Astrocyte (in vitro differentiated cells and primary cell): ENCODE measurements around the gene ST6GALNAC1. TPM values are rescaled to one million over a fixed set of nuclear protein-coding genes. Genes with fewer than 3 reads are reported as not detected.

Experiments used
- DNase-seq: peaks from one replicate; pipeline ENCODE4 v3.0.0-alpha.2; 2010; ENCODE audit warnings: low read depth
- FAIRE-seq: peaks from 2 replicates; lab custom pipeline; 2011; peaks lifted over from hg19 to GRCh38; lab: Jason Lieb, UNC
- H2AFZ ChIP-seq: 2 replicates; pipeline ENCODE4 v1.6.0; 2012; ENCODE audit warnings: low read depth, low read length, inconsistent platforms
- H3K27ac ChIP-seq: 2 replicates; pipeline ENCODE4 v1.5.1; 2011; ENCODE audit warnings: low read depth, low read length, inconsistent platforms
- H3K27me3 ChIP-seq: 2 replicates; pipeline ENCODE4 v1.6.0; 2011; ENCODE audit warnings: low read length, inconsistent platforms; ENCODE audit not compliant: insufficient read depth
- H3K36me3 ChIP-seq: 2 replicates; pipeline ENCODE4 v1.5.1; 2011; ENCODE audit warnings: low read length, inconsistent platforms; ENCODE audit not compliant: insufficient read depth
- H3K4me1 ChIP-seq: 2 replicates; pipeline ENCODE4 v1.5.1; 2011; ENCODE audit warnings: low read length, inconsistent platforms; ENCODE audit not compliant: insufficient read depth
- H3K4me2 ChIP-seq: 2 replicates; pipeline ENCODE4 v1.6.0; 2012; ENCODE audit warnings: low read length, inconsistent platforms
- H3K4me3 ChIP-seq: 2 replicates; pipeline ENCODE4 v1.5.1; 2011; ENCODE audit warnings: low read depth, mild to moderate bottlenecking, low read length, inconsistent platforms; ENCODE audit not compliant: insufficient read depth
- H3K79me2 ChIP-seq: 2 replicates; pipeline ENCODE4 v1.6.0; 2012; ENCODE audit warnings: mild to moderate bottlenecking, low read length, inconsistent platforms; ENCODE audit not compliant: insufficient read depth
- H3K9ac ChIP-seq: 2 replicates; pipeline ENCODE4 v1.6.0; 2012; ENCODE audit warnings: mild to moderate bottlenecking, low read length, inconsistent platforms
- H3K9me3 ChIP-seq: 2 replicates; pipeline ENCODE4 v1.5.1; 2012; ENCODE audit warnings: low read depth, mild to moderate bottlenecking, low read length, inconsistent platforms; ENCODE audit not compliant: insufficient read depth
- H4K20me1 ChIP-seq: 2 replicates; pipeline ENCODE4 v1.6.0; 2012; ENCODE audit warnings: low read length, inconsistent platforms; ENCODE audit not compliant: insufficient read depth
- H3K27ac Mint-ChIP-seq: one replicate; pipeline ENCODE4 v1.8.0; 2021; ENCODE audit warnings: mild to moderate bottlenecking, mixed read lengths; ENCODE audit not compliant: unreplicated experiment
- H3K27me3 Mint-ChIP-seq: one replicate; pipeline ENCODE4 v1.8.0; 2021; ENCODE audit warnings: low read depth, mixed read lengths; ENCODE audit not compliant: unreplicated experiment
- H3K36me3 Mint-ChIP-seq: one replicate; pipeline ENCODE4 v1.8.0; 2021; ENCODE audit warnings: low read depth, mixed read lengths; ENCODE audit not compliant: unreplicated experiment
- H3K4me1 Mint-ChIP-seq: one replicate; pipeline ENCODE4 v1.8.0; 2021; ENCODE audit warnings: low read depth, mixed read lengths; ENCODE audit not compliant: unreplicated experiment
- H3K4me3 Mint-ChIP-seq: one replicate; pipeline ENCODE4 v1.8.0; 2021; ENCODE audit warnings: mild to moderate bottlenecking, moderate library complexity, mixed read lengths; ENCODE audit not compliant: unreplicated experiment
- H3K9me3 Mint-ChIP-seq: one replicate; pipeline ENCODE4 v1.8.0; 2021; ENCODE audit warnings: mild to moderate bottlenecking, mixed read lengths; ENCODE audit not compliant: unreplicated experiment
- CTCF ChIP-seq: IDR thresholded peaks from 2 replicates; pipeline ENCODE4 v1.5.1; 2011; ENCODE audit warnings: low read depth, mild to moderate bottlenecking, inconsistent platforms, low read length, moderate library complexity; ENCODE audit not compliant: insufficient read depth
- EZH2 ChIP-seq: IDR thresholded peaks from 2 replicates; pipeline ENCODE4 v1.6.1; 2012; ENCODE audit warnings: mild to moderate bottlenecking, low read length, inconsistent platforms; ENCODE audit not compliant: insufficient read depth
- total RNA-seq: library from RNA; stranded (reverse); gene quantifications from 2 replicates; pipeline ENCODE4 v1.2.1, GENCODE V29; 2021

Gene ST6GALNAC1
- total RNA-seq, 1 donor from 2014 or later: not detected

DNA sequence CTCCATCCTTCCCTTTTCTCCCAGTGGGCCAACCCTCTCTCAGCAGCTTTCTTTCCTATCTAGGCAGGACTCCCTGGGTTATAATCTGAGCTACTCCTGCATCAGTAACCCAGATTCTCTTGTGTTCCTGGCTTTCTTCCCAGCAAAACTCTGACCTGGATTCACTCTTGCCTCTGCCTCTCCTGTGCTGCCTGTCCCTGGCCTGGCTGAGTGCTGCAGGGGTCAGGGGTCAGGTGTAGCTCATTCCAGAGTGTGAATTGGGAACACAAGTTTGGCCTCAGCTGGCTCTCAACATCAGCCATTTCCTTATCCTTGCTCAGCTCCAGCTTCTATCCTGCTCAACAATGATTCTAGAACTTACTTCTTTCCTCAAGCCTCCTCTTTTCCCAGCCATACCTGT lies 55.4 kb downstream of the ST6GALNAC1 start:
- Mint-ChIP-seq H3K4me3 (no peak overlapping the region), H3K9me3 (peaks cover 12% of the 10 kb centered on the region), H3K4me1 (no peaks in the 10 kb centered on the region), H3K27me3 (peaks cover 49% of the 10 kb centered on the region), H3K36me3 (peaks cover 3% of the 10 kb centered on the region), H3K27ac (peak overlapping the region; percentile 29)
- Histone ChIP-seq H3K9ac (no peak overlapping the region), H3K4me1 (peaks cover 12% of the 10 kb centered on the region), H4K20me1 (no peaks in the 10 kb centered on the region), H3K9me3 (peaks cover 2% of the 10 kb centered on the region), H3K4me3 (no peak overlapping the region), H3K27ac (no peak overlapping the region), H3K36me3 (no peaks in the 10 kb centered on the region), H2AFZ (no peak overlapping the region), H3K4me2 (no peak overlapping the region), H3K27me3 (peaks cover 25% of the 10 kb centered on the region), H3K79me2 (no peaks in the 10 kb centered on the region)
- FAIRE-seq (no peak), DNase-seq (no peak)
- no peak for TF ChIP-seq CTCF

GRCh38 chr17:76586741-76587487 lies 56.6 kb downstream of the ST6GALNAC1 start:
- DNase-seq (no peak), FAIRE-seq (no peak)
- Histone ChIP-seq H3K27me3 (peaks cover 25% of the 10 kb centered on the region), H3K4me2 (no peak overlapping the region), H3K36me3 (no peaks in the 10 kb centered on the region), H4K20me1 (no peaks in the 10 kb centered on the region), H3K4me3 (no peak overlapping the region), H3K27ac (no peak overlapping the region), H2AFZ (peak overlapping the region; percentile 18), H3K9ac (no peak overlapping the region), H3K4me1 (peaks cover 15% of the 10 kb centered on the region), H3K9me3 (peaks cover 2% of the 10 kb centered on the region), H3K79me2 (no peaks in the 10 kb centered on the region)
- peaks cover 3% of the 10 kb centered on the region for H3K36me3 Mint-ChIP-seq
- peaks cover 55% of the 10 kb centered on the region for H3K27me3 Mint-ChIP-seq
- no peak for TF ChIP-seq CTCF
- no peak for TF ChIP-seq EZH2
- no peak overlapping the region for H3K27ac Mint-ChIP-seq
- H3K9me3 Mint-ChIP-seq: peaks cover 12% of the 10 kb centered on the region
- peak overlapping the region; percentile 10 for H3K4me3 Mint-ChIP-seq
- peaks cover 4% of the 10 kb centered on the region for H3K4me1 Mint-ChIP-seq
